Inflammatory macrophage treated with lipopolysaccharide for 4 hours (primary cell): ENCODE results near the gene ATXN3.
"Not testable (repeated sequence)": the region's sequence is repeated elsewhere in the genome, so short reads cannot be mapped to it uniquely, and the experiment has no call there.

Experiments used
- DNase-seq: peaks from one replicate; pipeline ENCODE4 v3.0.0-alpha.2; 2020

The ATXN3 gene

DNA sequence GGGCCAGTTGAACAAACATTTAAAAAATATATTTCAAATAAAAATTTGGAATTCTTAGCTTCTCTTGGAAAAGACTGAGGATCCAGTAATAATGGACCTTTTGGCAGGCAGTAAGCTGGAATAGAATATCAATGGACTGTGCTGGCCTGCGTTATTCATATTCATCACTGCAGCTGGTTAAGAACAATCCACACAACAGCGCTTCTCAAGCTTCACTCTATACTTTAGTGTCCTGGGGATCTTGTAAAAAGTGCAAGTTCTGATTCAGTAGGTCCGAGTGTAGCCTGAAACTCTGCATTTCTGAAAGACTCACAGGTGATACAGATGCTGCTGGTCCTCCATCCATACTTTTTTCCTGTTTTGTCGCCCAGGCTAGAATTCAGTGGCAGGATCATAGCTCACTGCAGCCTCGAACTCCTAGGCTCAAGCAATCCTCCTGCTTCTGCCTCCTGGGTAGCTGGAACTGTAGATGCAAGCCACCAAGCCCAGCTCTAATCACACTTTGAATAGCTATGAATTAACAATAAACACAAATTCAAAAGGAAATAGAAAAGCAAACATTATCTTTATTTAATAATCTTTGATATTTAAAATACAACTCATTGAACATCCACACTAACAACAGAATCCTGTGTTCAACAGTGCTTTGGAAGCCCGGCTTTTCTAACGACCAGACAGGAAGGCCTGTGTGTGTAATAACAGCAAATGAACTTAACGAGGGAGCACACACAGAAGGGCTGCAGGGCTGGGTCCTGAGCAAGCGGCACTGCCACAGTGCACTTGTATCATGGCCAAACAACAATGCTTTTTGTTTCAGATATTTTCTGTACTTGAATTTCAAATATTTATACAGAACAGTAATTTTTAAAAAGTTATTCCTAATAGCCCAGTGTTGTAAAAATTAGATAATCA lies 48.1 kb downstream of the ATXN3 start:
- DNase-seq: no peak

DNA sequence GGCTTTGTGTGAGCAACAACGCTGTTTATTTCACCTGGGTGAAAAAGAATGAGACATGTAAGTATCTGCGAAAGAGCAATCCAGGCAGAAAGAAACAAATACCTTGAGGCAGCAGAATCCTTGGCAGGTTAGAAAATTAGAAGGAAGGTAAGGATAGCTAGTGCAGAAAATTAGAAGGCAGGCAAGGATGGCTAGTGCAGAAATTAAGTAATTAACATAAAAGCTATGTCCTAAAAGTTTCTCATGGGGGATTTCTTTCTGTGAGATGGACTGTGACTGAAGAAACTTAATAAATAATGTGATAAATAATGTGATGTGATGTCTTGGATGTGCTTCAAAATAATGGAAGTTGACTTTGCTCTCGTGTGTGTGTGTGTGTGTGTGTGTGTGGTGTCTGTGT lies 56.6 kb downstream of the ATXN3 start:
- no peak for DNase-seq

DNA sequence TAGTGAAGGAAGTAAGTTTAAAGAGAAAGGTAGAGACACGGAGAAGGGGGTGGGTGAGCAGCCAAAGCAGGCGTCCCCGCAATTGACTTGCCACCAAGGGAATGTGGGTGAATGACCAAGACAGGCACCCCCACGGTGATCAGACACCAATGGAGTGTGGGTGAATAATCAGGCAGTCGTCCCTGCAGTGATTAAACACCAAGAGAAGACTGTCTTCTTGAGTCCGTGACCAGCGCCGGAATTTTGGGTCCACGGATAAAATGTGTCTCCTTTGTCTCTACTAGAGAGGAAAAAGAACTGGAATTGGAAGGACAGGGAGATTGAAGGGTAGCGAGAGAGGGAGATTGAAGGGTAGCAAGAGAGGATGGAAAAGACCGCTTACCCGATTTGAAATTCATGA lies 57.2 kb downstream of the ATXN3 start:
- not testable (repeated sequence) for DNase-seq

DNA sequence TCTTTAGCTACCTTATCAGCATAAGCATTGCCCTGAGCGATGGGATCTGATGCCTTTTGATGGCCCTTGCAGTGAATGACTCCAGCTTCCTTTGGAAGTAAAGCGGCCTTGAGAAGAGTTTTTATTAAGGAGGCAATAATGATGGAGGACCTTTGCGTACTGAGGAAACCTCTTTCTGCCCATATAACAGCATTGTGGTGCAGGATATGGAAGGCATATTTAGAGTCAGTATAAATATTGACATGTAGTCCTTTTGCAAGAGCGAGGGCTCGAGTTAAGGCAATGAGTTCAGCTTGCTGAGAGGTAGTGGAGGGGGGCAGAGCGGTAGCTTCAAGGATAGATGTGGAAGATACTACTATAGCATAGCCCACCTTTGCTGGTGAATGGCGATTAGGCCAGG lies 60.5 kb downstream of the ATXN3 start:
- not testable (repeated sequence) for DNase-seq

DNA sequence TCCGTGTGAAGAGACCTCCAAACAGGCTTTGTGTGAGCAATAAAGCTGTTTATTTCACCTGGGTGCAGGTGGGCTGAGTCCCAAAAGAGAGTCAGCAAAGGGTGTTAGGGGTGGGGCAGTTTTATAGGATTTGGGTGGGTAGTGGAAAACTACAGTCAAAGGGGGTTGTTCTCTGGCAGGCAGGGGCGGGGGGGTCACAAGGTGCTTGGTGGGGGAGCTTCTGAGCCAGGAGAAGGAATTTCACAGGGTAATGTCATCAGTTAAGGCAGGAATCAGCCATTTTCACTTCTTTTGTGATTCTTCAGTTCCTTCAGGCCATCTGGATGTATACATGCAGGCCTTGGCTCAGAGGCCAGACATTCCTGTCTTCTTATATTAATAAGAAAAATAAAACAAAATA lies 64.6 kb downstream of the ATXN3 start:
- not testable (repeated sequence) for DNase-seq

DNA sequence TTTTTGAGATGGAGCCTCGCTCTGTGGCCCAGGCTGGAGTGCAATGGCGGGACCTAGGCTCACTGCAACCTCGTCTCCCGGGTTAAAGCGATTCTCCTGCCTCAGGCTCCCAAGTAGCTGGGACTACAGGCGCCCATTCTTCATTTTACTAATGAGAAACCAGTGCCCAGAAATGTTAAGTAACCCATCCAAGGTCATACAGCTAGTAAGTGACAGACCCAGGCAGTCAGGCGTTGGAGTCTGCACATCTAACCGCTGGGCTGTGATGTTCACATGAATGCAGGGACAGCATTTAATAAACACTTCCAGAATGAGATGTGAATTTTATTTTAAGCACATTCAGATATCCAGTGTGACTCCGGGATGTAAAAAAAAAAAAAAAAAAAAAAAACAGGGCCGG lies 65.2 kb downstream of the ATXN3 start:
- DNase-seq: no peak

DNA sequence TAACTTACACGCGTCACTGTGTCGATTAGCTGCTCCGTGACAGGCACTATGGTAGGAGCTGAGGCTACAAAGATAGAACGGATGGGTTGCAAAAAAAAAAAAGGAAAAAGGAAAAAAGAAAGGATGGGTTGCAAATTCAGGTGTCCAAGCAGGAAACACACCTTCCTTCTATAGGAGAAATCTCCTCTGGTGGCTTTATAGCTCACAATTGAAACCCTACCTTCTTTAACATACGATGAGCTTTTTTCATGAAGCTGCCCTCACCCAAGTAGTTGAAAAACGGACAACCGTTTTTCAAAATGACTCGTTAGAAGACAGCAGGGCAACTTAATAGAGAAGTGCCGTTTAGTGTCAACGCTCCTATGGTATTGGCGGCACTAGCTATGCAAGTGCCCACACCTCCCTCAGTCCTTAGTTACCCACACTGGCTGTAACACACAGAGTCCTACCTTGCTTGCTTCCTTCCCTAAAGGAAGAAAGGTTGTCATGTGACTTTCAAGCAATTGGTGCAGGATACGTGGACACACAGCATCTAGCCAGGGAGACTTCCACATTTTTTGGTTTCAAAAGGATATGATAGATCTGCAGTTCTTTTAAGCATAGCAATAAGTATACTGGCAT lies 65.8 kb downstream of the ATXN3 start:
- peak; percentile 60 for DNase-seq

DNA sequence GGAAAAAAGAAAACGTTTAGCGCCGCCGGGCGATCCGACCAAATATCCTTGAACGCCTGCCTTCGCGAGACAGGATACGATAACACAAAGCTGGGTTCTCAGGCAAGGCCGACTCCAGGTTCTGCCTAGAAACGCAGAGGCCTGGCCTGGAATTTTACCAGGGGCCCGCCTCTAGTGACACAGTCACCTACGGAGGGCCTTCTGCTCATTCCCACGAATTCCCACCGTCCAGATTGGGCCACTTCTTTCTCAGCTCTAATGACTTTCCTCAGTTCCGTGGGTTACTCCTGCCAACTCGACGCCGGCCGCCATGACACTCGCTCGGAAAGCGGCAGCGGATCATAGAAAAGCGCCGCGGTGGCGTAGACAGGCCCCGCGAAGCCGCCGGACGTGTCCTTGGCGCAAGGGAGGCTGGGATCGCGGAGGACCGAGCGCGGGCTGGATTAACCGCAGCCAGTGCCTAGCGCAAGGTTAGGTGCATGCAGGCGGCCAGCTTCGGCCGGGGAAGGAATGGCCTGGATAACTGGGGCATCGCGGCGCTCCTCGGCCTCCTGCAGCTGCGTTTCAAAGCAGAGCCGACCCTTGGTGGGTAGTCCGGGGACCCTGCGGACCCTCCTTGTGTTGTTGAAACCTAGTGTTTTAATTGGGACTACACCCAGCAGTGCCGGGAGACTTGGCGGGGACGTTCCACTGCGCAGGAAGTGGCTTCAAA lies 66.5 kb downstream of the ATXN3 start, which contains the start of gene TRIP11:
Gene TRIP11 (minus strand): TSS at position 341 of the 712 bp plus-strand sequence. CDS start 374 bp downstream, outside the sequence.
- peak; percentile 96 for DNase-seq

DNA sequence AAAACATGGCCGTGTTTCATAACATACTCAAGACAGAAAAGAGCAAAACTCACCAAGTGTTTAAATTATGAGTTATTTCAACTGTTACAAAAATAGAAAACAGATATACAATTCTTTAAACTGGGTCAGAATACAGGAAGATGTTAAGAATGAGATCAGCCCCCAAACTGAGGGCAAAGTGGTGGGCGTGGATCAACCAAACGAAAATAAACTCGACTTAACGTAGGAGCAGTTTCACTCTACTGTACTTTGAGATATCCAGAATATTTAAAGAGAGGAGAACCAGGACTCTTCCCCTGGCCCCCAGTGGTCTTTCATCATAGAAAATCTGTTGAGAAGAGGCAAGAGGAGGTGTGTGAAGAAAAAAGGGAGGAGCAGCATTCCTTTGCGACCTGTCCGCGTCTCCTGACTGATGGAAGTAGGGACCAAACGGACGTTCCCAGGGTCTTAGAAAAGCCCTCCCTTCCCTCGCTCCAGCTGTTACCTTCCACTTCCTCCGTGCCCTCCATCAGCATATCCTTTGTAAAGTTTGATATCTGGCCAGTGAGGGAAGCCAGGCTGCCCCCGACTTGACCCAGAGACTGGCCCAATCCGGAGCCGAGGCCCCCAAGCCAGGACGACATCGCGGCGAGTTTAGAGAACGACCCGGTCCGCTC lies 67.2 kb downstream of the ATXN3 start:
- peak; percentile 72 for DNase-seq

DNA sequence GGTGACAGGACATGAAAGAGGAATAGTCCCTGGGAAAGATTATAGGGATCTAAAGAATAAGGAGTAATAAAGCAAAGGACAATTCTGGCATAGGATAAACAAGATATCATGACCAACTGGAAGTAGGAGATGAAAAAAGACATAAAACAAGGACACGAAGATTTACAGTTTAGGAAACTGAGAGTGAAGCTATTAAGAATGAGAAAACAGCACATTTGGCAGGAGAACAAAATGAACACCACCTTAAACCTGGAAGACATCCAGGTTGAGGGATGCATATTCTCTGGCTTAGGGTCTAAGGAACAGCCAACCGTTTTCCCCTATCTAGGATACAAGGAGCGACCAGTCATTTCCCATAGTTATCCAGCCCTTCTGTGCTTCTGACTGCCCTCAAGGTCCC lies 68.4 kb downstream of the ATXN3 start:
- no peak for DNase-seq

DNA sequence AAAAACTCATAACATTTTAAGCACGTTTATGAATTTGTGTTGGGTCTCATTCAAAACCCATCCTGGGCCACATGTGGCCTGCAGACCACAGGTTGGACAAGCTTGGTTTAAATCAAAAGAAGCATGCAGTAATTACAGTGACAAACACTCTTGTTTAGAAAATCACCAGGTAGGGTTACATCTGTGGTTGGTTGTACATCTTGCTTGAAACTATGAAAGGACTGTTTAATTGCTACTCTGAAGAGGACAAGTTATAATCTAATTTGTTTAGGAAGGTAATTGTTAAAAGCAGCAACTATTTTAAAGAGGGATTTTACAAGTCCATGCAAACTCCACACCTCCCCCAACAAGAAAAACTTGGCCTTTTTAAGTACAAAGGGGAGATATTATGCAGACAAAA lies 70.5 kb downstream of the ATXN3 start:
- no peak for DNase-seq

DNA sequence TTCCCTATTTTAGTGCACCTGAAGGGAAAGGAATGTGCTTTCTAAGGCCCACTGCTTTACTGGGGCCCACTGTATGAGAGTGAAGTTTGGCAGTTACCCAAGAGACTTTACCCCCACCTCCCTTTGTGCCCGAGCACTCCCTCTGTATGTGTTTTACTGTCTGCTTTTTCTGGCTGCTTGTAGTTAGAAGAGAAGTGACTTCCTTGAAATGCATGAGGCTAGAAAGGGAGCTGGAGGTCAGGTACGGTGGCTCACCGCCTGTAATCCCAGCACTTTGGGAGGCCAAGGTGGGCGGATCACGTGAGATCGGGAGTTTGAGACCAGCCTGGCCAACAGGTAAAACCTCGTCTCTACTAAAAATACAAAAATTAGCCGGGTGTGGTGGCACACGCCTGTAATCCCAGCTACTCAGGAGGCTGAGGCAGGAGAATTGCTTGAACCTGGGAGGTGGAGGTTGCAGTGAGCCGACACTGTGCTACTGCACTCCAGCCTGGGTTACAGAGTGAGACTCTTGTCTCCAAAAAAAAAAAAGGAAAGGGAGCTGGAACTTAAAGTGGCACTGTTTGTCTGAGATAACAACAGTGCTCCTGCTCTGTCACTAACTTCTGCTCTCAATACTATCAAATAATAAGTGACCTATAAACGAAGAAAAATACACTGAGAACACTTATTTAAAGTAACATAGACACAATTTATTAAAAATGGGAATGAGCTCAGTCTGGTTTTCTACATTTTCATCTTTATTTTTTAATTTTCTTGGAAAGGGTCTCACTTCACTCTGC lies 72.3 kb downstream of the ATXN3 start:
- DNase-seq: no peak

DNA sequence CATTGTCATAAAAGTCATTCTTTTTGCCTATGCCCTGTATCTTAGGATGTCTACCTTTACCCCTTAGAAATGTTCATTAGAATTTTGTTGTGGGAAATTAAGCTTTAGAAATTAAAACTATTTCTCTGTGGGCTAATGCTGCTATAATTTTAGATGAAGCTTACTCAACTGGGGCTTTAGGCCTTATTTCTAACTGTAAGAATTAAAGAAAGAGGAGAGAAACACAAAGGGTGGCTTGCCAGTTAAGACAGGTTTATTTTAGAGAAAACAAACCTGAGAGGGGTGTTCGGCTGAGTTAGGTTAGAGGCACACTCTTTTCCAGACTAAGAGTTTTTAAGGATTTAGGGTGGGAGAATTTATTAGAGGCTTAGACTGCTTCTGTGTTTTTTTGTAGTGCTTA lies 72.9 kb downstream of the ATXN3 start:
- no peak for DNase-seq

DNA sequence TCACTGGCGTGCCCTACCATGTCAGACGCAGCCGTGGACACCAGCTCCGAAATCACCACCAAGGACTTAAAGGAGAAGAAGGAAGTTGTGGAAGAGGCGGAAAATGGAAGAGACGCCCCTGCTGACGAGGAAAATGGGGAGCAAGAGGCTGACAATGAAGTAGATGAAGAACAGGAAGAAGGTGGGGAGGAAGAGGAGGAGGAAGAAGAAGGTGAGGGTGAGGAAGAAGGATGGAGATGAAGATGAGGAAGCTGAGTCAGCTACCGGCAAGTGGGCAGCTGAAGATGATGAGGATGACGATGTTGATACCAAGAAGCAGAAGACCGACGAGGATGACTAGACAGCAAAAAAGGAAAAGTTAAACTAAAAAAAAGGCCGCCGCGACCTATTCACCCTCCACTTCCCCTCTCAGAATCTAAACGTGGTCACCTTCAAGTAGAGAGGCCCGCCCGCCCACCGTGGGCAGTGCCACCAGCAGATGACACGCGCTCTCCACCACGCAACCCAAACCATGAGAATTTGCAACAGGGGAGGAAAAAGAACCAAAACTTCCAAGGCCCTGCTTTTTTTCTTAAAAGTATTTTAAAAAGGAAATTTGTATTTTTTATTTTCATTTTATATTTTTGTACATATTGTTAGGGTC lies 79.7 kb downstream of the ATXN3 start:
- DNase-seq: peak; percentile 51

DNA sequence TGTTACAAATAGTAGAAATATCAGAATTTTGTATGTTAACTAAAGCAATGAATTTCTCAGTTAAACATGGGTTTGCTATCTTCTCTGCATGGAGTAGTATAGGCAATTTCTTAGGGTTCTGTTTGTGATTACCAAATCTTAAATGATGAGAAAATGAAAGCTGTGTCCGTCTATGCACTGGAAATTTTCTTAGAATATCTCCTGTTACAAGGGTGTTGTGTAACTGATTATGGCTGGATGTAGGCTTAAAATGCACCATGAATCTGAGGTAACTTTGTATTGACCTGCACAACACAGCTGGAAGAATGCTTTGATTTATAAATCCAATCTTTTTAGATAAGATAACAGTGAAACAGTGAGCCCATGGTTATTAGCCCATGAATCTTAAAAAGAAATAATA lies 84.3 kb downstream of the ATXN3 start:
- no peak for DNase-seq

DNA sequence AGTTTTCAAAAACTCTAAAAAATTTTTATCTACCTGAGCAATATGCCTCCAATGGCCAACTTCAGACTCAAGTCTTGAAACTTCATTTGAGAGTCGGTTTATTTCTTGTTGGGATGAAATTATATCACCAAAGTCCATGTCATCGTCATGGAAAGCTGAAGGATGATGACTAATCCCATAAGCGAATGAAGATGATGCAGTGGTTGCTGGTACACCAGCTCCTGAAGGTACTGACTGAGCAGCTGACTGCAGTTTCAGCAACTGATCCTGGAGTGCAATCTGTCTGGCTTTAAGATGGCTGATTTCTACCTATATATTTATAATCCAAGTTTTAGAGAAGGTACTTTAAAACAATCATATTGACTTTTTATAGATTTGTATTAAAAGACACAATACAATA lies 84.9 kb downstream of the ATXN3 start:
- DNase-seq: no peak

DNA sequence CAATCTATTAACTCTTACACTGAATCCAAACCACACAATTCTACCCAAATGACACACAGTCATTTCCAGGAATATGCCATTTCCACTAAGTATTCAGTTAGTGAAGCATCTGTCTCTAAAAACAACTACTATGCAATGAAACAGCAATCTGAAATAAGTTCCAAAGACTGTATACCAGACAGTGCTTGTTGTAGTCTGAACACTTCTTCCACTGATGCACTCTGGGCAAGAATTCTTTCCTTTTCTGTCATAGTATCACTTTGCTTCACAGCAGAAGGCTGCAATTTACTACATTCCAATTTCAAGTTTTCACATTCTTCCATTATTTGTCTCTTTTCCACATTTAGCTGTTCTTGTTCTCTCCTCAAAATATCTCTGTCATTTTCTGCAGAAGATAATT lies 92.3 kb downstream of the ATXN3 start:
- no peak for DNase-seq

DNA sequence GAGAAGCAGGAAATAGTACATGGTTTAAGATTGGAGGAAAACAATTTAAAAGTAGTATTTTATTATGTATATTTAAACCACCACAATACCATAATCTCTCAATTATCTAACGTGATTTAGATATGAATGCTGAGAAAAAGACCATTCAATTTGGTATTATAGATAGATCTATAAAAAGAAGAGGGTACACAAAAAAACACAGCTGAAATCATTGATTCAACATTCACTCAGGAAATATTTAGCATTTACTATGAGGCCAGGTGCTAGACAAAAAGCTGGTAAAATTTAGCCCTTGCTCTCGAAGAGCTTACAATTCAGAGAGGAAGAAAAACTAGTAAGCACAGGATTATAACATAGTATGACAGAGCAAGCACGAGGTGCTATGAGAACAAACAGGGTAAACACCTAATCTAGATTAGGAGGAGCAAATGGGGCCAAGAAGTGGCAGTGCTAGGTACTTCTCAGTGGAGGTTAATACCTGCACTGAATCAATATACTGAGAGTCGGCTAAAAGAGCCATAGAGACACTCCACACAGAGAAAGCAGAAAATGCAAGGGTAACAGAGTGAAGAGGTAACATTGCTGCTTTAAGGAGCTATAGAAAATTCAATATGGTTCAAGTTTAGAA lies 94.1 kb downstream of the ATXN3 start:
- DNase-seq: no peak

DNA sequence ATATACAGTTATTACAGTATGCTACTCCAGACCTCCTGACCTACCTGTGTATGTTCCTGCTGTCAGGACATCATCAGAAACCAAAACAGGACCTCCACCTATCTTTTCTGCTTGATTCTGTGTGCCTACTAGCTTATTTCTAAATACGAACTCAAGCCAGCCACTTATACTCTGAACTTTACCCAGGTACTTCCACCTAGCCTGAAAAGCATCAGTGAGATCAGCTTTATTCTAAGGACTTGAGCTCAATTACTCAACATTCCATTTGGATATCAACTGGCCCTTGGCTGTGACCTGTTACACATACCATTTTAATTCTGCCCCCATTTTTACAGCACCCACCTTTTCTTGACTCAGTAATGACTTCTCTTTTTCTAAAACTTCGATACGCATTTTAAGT lies 95.7 kb downstream of the ATXN3 start:
- no peak for DNase-seq

DNA sequence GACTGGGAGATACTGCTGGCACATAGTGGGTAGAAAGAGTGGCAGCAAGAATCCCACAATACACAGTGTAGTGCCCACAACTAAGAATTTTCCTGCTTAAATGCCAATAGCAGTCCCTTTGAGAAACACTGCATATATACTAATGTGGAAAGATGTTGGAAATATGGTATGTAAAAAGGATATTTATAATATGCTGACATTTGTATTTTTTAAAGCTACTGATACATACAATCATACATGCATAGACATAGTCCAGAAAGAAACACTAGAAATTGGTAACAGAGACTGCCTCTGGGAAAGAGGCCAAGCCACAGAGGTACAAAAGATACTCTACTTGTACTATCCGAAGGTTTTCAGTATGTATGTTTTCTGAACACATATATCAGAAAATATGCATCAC lies 96.8 kb downstream of the ATXN3 start:
- DNase-seq: no peak
